Umbilical cord (tissue), 2 donors: ENCODE results near the gene TMEM229B. TPM values are rescaled to one million over a fixed set of nuclear protein-coding genes. Genes with fewer than 3 reads are reported as not detected.

Experiments
- DNase-seq: peaks from one replicate; pipeline ENCODE4 v3.0.0-alpha.2; 2015; ENCODE audit warnings: low spot score
- total RNA-seq: library from RNA; depleted of rRNA; stranded (reverse); fragments of >200 nt; gene quantifications from one replicate; pipeline ENCODE4 v1.2.3, GENCODE V29; 2014; ENCODE audit warnings: low replicate concordance; ENCODE audit not compliant: insufficient read depth

The TMEM229B gene
- total RNA-seq, 1 donor from 2014 or later: 1.9 TPM

- DNase-seq: no peak
These were observed 62.9 kb downstream of the TMEM229B start for GRCh38 chr14:67425608-67426007.

- no peak for DNase-seq
These were observed 64.0 kb downstream of the TMEM229B start for GRCh38 chr14:67424539-67424938.

GRCh38 chr14:67423424-67423823 is 65.1 kb downstream of the TMEM229B start:
- DNase-seq: no peak

GRCh38 chr14:67421356-67422224 is 66.9 kb downstream of the TMEM229B start:
- DNase-seq: no peak

Other genes starting within 250 kb of the TMEM229B start
- 39.2 TPM for gene PALS1, start 247.3 kb downstream of the TMEM229B start, total RNA-seq
- gene ATP6V1D, start 128.9 kb downstream of the TMEM229B start, total RNA-seq: 94.9 TPM
- gene EIF2S1, start 128.4 kb downstream of the TMEM229B start, total RNA-seq: 82.8 TPM
- 3.9 TPM for gene PLEK2, start 76.6 kb downstream of the TMEM229B start, total RNA-seq
- 3.4 TPM for gene PLEKHH1, start 44.6 kb upstream of the TMEM229B start, total RNA-seq
- gene PIGH, start 111.5 kb upstream of the TMEM229B start, total RNA-seq: 23.1 TPM
- 5.5 TPM for gene ARG2, start 131.2 kb upstream of the TMEM229B start, total RNA-seq
- gene VTI1B, start 185.9 kb upstream of the TMEM229B start, total RNA-seq: 44.8 TPM
- 64.8 TPM for gene RDH11, start 207.0 kb upstream of the TMEM229B start, total RNA-seq
- 0.96 TPM for gene RDH12, start 213.2 kb upstream of the TMEM229B start, total RNA-seq